Measurements from ENCODE around the gene LY6G6C. TPM values are rescaled to one million over a fixed set of nuclear protein-coding genes. Genes with fewer than 3 reads are reported as not detected.

The LY6G6C gene
- total and polyA plus RNA-seq, 2 of the 13 experiments (the other 11 are each of a cell fraction or from before 2014, with no cell fraction given): 0.15 TPM; not detected in 1

DNA sequence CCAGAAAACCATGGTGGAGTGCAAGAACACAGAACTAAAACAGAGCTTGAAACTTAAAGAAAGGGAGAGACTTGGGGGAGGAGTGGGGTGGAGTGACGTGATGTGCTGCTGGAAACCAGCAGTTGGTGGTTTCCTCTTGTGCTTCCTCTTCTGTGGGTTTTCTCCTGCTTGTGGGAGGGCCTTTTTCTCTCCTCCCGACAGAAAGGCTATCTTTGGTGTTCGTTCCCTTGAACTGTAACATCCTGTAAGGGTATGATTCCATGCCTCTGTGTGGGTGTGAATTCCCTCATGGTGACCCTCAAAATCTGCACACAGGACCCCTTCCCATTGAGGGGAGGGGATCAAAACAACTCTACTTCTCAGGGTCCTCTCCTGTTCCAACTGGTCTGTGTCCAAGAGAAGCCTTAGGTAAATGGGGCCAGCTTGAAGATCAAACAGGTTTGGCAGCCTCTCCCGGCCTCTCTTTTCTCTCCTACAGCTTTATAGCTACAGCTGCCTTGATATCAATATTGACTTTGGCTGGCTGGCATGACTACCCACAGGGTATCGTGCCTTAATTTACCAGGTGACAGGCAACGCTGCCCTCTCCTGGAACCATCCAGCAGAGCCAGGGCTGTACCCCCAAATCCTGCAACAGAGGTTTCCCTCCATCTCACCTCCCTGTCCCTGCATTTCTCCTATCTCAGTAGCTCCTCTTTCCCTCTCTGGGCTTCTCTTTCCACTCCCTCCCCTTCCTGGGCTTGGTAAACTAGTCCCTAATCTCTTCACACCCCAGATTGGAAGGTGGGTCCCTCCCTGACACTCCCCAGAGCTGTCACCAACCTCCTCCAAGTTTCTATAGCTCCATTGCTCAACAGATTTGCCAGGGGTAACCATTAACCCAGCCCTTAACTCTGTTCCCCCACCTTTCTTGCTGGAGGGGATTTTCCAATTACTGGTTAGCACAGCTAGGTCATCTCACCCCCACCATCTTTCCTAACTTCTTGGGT, 16.7 kb upstream of the LY6G6C start (continued):
- TF ChIP-seq PRDM10 (CRISPR knock-in tag; IDR thresholded peaks at IDR 0.05; ENCODE audit: low read depth): peak; percentile 91
- peak; percentile 72; the same call in 1 of the 2 replicates for TF ChIP-seq ZNF510 (CRISPR knock-in tag; IDR thresholded peaks at IDR 0.05; ENCODE audit: low read depth)
- no peak for TF ChIP-seq NR2F1 (CRISPR knock-in tag; IDR thresholded peaks at IDR 0.05)
- TF ChIP-seq, protein P1, sequence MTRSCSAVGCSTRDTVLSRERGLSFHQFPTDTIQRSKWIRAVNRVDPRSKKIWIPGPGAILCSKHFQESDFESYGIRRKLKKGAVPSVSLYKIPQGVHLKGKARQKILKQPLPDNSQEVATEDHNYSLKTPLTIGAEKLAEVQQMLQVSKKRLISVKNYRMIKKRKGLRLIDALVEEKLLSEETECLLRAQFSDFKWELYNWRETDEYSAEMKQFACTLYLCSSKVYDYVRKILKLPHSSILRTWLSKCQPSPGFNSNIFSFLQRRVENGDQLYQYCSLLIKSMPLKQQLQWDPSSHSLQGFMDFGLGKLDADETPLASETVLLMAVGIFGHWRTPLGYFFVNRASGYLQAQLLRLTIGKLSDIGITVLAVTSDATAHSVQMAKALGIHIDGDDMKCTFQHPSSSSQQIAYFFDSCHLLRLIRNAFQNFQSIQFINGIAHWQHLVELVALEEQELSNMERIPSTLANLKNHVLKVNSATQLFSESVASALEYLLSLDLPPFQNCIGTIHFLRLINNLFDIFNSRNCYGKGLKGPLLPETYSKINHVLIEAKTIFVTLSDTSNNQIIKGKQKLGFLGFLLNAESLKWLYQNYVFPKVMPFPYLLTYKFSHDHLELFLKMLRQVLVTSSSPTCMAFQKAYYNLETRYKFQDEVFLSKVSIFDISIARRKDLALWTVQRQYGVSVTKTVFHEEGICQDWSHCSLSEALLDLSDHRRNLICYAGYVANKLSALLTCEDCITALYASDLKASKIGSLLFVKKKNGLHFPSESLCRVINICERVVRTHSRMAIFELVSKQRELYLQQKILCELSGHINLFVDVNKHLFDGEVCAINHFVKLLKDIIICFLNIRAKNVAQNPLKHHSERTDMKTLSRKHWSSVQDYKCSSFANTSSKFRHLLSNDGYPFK (CRISPR knock-in tag; IDR thresholded peaks at IDR 0.05; ENCODE audit: borderline replicate concordance): no peak
- no peak for TF ChIP-seq ZNF749 (CRISPR knock-in tag; IDR thresholded peaks at IDR 0.05; ENCODE audit: borderline replicate concordance)
- TF ChIP-seq ATF7 (IDR thresholded peaks at IDR 0.05): no peak; the same call in 1 of the 2 replicates
- TF ChIP-seq ATF7 (CRISPR knock-in tag; IDR thresholded peaks at IDR 0.05): no peak
- TF ChIP-seq PLRG1 (conservative IDR thresholded peaks at IDR 0.05): no peak
- TF ChIP-seq, protein P2, sequence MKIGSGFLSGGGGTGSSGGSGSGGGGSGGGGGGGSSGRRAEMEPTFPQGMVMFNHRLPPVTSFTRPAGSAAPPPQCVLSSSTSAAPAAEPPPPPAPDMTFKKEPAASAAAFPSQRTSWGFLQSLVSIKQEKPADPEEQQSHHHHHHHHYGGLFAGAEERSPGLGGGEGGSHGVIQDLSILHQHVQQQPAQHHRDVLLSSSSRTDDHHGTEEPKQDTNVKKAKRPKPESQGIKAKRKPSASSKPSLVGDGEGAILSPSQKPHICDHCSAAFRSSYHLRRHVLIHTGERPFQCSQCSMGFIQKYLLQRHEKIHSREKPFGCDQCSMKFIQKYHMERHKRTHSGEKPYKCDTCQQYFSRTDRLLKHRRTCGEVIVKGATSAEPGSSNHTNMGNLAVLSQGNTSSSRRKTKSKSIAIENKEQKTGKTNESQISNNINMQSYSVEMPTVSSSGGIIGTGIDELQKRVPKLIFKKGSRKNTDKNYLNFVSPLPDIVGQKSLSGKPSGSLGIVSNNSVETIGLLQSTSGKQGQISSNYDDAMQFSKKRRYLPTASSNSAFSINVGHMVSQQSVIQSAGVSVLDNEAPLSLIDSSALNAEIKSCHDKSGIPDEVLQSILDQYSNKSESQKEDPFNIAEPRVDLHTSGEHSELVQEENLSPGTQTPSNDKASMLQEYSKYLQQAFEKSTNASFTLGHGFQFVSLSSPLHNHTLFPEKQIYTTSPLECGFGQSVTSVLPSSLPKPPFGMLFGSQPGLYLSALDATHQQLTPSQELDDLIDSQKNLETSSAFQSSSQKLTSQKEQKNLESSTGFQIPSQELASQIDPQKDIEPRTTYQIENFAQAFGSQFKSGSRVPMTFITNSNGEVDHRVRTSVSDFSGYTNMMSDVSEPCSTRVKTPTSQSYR (CRISPR knock-in tag; IDR thresholded peaks at IDR 0.05; ENCODE audit: borderline replicate concordance): peak; percentile 70; the same call in 1 of the 2 replicates
- TF ChIP-seq, protein P3, sequence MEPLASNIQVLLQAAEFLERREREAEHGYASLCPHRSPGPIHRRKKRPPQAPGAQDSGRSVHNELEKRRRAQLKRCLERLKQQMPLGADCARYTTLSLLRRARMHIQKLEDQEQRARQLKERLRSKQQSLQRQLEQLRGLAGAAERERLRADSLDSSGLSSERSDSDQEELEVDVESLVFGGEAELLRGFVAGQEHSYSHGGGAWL (CRISPR knock-in tag; IDR thresholded peaks at IDR 0.05): no peak
- TF ChIP-seq PAF1 (CRISPR knock-in tag; IDR thresholded peaks at IDR 0.05): no peak
- 0 out of 2 replicates have a peak, but pooled peaks have one; percentile 18 for TF ChIP-seq ZNF724P (CRISPR knock-in tag; IDR thresholded peaks at IDR 0.05; ENCODE audit: borderline replicate concordance)
- TF ChIP-seq NFATC3 (CRISPR knock-in tag; IDR thresholded peaks at IDR 0.05): no peak
- TF ChIP-seq SALL1 (CRISPR knock-in tag; IDR thresholded peaks at IDR 0.05): peak; percentile 77
- no peak for TF ChIP-seq ZNF615 (CRISPR knock-in tag; IDR thresholded peaks at IDR 0.05; ENCODE audit: borderline replicate concordance)
- TF ChIP-seq ZNF589 (CRISPR knock-in tag; conservative IDR thresholded peaks at IDR 0.05): peak; percentile 46; the same call in 1 of the 2 replicates
- no peak for TF ChIP-seq SALL2 (CRISPR knock-in tag; IDR thresholded peaks at IDR 0.05)
- no peak for TF ChIP-seq ZNF841 (CRISPR knock-in tag; IDR thresholded peaks at IDR 0.05; ENCODE audit: borderline replicate concordance)

Measured in HepG2 (cell line).